NB4 (cell line): ENCODE results near the gene RDX.

Experiments used
- CTCF ChIP-seq: IDR thresholded peaks from one replicate; pipeline ENCODE4 v1.5.1; 2012; ENCODE audit warnings: low read depth, low read length
- MAX ChIP-seq: IDR thresholded peaks from 2 replicates; pipeline ENCODE4 v1.6.1; 2011; ENCODE audit warnings: low read depth, low read length
- POLR2A ChIP-seq: IDR thresholded peaks from 2 replicates; pipeline ENCODE4 v1.6.1; 2011; ENCODE audit warnings: mild to moderate bottlenecking; ENCODE audit not compliant: insufficient read length; ENCODE audit errors: extremely low read depth

GRCh38 chr11:110262072-110262403 is 34.4 kb downstream of the RDX start:
- TF ChIP-seq CTCF (no peak), MAX (no peak), POLR2A (no peak)
